Gastroesophageal sphincter (tissue), 3 donors: ENCODE measurements around the gene DCP2.

Experiments used
- EP300 ChIP-seq: sonication (generic); formaldehyde crosslinking; IDR thresholded peaks from one replicate; pipeline ENCODE4 v1.6.1; 2017; ENCODE audit warnings: antibody characterized with exemption, mild to moderate bottlenecking
- POLR2A ChIP-seq, 2 donors: fragments of 450-650 bp; IDR thresholded peaks; one replicate each; pipeline ENCODE4 v1.6.1; 2017; ENCODE audit warnings: antibody characterized with exemption in 2 of 2, mild to moderate bottlenecking in 2 of 2, moderate library complexity in 1 of 2
- POLR2AphosphoS5 ChIP-seq: sonication (generic); formaldehyde crosslinking; IDR thresholded peaks from one replicate; pipeline ENCODE4 v1.6.1; 2017; ENCODE audit warnings: antibody characterized with exemption
- TF ChIP-seq, protein P1 (sequence below), 4 experiments: fragments of 200-600 bp in 2 of 4; fragments of 450-650 bp in 2 of 4; sonication (generic) in 1 of 4; IDR thresholded peaks; one replicate each; pipeline ENCODE4 v1.5.1; 2017 to 2019; ENCODE audit warnings: antibody characterized with exemption in 4 of 4, mild to moderate bottlenecking in 2 of 4, moderate library complexity in 2 of 4

DNA sequence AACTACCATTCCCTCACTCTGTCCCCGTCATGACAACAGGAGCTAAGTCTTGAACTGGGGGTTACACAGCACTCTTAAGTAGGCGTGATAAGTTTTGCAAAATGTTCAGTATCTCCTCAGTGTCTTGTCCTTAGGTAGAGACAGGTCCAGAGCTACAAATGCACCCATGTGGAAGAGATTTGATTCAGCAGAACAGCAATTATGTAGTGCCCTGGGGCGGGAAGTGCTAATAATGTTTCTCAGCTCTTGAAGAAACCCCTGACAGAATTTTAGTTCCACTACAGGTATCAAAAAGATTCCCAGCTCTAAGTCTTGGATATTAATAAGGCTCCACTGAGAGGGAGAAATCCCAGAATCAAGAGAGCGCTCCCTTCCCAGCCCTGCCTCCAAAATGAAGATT, 49.6 kb downstream of the DCP2 start:
- TF ChIP-seq, protein P1, sequence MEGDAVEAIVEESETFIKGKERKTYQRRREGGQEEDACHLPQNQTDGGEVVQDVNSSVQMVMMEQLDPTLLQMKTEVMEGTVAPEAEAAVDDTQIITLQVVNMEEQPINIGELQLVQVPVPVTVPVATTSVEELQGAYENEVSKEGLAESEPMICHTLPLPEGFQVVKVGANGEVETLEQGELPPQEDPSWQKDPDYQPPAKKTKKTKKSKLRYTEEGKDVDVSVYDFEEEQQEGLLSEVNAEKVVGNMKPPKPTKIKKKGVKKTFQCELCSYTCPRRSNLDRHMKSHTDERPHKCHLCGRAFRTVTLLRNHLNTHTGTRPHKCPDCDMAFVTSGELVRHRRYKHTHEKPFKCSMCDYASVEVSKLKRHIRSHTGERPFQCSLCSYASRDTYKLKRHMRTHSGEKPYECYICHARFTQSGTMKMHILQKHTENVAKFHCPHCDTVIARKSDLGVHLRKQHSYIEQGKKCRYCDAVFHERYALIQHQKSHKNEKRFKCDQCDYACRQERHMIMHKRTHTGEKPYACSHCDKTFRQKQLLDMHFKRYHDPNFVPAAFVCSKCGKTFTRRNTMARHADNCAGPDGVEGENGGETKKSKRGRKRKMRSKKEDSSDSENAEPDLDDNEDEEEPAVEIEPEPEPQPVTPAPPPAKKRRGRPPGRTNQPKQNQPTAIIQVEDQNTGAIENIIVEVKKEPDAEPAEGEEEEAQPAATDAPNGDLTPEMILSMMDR (IDR thresholded peaks at IDR 0.05), result no peak
- TF ChIP-seq POLR2A (IDR thresholded peaks at IDR 0.05), result no peak
- TF ChIP-seq EP300, result no peak
- no peak for TF ChIP-seq POLR2AphosphoS5
